NCI-H128 (cell line): ENCODE measurements around the gene TTLL10.

Experiments used
- DNase-seq: peaks from one replicate; lab custom pipeline; 2025; ENCODE audit not compliant: unreplicated experiment; lab: John Stamatoyannopoulos, UW

TTLL10 gene, protein sequence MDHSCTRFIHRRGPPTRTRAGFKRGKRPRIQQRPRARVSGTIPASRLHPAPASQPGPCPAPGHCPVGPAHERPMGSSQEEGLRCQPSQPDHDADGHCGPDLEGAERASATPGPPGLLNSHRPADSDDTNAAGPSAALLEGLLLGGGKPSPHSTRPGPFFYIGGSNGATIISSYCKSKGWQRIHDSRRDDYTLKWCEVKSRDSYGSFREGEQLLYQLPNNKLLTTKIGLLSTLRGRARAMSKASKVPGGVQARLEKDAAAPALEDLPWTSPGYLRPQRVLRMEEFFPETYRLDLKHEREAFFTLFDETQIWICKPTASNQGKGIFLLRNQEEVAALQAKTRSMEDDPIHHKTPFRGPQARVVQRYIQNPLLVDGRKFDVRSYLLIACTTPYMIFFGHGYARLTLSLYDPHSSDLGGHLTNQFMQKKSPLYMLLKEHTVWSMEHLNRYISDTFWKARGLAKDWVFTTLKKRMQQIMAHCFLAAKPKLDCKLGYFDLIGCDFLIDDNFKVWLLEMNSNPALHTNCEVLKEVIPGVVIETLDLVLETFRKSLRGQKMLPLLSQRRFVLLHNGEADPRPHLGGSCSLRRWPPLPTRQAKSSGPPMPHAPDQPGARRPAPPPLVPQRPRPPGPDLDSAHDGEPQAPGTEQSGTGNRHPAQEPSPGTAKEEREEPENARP

DNA sequence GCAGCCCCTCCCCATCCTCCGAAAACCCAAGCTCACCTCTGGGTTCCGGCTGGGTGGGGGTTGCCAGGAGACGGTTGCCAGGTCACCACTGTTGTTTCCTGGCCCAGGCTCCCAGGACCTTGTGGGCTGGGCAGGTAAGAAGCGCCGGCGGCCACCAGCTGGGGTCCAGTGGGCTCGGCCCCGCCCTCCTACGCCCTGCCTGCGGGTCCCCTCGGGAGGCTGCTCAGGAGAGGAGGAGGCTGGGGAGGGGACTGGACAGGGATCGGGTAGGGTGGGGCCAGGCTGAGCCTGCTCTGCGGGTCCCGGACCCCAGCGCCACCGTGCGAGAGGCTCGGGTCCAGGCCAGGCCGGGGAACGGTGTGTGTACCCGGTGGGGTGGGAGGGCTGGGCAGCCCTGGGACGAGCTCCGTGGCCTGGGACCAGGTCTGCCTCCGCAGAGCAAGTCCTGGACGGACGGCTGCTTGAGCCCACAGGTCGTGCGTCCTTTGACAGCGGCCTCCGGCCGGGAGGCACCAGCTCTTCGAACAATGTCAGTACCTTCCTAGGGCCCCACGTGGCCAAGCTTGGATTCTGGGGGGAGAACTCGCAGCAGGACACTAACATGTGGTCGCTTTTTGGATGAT, at the start of gene TTLL10:
TTLL10 (plus strand) TSS at position 88 of the 623 bp plus-strand sequence. CDS start 5,336 bp downstream, outside the sequence.
- no peak for DNase-seq

DNA sequence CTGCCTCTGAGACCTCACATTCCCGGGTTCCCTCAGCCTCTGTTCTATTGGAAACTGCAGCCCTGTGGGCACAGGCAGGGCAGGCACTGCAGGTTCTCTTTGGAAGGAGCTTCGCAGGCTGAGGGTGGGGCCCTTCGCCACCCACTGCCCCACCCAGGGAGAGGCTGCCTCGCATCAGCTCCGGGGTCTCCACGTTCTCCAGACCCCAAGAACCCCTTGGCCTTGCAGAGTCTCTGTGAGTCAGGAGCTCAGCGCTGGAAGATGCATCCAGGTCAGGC, 49.2 kb upstream of the TTLL10 start:
- no peak for DNase-seq

DNA sequence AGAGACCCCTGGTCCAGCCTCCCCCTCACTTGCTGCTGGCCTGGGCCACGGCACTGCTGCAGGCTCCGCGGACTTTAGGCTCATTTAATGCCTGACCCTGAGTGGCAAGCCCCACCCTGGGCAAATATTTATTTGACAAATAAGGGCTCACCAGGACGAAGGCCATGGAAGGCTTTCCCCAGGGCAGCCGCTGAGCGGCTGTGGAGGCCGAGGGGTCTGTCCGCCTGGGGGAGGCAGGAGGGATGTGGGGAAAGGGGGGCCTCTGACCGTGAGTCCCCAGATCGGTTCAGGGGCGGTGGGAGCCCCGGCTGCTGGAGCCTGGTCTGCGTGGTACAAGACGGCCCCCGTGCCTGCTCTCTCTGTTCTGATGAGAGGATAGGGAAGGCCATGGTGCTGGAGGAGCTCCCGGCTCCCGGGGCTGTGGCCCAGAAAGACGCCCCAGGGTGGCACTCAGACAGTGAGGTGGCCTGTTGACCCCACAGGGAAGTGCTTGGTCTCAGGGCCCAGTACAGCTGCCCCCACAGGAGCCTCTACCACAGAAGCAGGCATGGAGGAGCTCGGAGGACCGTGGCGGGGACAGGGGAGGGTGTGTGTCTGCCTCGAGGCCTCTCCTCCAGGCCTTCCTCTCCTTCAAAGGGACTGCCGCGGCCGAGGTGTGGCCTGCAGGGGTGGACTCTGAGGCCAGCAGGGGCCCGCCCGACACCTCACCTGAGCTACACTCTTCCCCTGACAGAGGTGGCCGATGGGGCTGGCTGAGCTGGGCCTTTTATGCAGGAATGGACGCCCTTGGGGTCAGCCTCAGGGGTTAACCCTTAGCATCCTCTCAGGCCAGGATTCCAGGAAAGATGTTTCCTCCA, 48.7 kb upstream of the TTLL10 start:
- no peak for DNase-seq

DNA sequence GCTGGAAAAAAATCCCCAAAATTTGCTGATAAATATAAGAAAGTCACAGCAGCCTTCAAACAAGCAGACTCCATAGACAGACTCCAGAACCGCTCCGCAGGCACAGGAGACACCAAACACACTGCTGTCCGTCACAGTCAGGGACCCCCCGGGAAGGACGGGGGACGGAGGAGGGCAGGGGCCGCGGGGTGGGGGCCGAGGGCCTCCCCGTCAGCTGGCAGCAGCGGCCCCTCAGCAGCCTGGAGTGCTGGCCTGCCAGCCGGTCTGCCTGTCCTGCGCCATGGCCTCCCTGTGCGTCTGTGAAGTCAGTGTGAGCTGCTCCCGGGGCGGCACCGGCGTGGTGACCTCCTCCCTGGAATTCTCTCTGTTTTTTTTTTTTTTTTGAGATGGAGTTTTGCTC, 47.7 kb upstream of the TTLL10 start:
- DNase-seq: no peak

DNA sequence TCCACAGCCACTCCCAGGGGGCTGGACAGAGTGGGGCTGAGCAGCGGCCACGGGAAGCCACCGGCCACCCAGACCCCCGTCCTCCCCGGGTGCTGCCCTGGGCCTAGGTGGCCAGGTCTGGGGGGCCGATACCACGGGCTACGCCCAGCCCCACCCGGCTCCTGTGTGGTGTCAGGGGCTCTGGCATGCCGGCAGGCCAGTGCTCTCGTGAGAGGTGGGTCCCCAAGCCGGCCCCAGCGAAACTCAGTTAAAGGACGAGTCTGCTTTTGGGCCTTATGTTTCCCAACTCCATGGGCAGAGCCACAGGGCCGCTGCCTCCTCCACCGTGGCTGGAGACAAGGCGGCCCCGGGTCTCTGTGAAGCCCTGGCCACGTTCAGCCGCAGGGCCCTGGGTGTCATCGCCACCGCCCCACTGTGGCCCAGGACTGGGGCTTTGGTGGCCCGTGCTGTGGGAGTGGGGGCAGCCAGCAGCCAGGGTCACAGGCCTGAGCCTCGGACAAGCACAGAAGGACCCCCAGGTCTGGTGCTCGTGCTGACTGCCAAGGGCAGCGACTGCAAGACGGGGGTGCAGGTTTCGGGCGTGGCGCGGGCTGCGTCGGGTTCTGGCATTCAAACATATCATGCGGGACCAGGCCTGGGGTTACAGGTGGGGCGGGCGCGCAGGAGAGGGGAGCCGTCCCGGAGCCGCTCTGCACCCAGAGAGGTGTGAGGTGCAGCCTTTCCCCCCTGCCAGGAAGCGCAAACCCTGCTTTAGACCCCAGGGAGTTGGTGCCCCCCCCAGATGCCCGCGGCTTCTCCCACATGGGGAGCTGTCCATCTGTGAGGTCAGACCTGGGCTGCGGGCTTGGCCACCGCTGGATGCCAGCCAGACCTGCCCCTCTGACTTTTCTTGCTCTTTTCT, 45.9 kb upstream of the TTLL10 start:
- DNase-seq: no peak

DNA sequence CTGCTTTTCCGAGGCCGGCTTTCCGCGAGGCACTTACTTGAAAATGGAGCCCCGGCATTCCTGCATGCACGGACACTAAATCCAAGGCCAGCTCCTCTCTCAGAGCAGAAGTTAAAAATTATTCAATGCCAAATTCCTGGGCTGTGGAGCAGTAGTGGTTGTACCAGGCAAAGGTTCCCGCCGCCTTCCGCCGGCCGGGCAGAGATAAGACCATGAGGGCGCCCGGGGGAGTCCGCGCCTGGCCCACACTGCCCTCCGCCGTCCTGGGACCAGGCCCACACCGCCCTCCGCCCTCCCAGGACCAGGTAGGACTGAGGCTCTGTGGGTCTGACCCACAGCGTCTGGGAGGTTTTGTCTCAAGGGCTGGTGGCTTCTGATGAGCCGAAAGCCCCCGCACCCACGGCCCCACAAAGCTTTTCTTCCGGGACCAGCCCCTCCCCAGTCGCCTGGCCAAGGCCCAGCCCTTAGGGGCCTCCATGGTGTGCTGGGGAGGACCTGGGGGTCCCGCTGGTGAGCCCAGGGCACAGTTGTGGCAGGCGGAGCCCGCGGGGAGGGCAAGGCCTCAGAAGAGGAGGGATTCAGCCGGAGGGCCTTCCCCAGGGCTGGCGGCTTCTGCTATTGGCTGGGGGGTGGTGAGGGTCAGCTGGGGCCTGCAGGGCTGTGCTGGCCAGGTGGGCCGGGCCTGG, 45.1 kb upstream of the TTLL10 start:
- no peak for DNase-seq

DNA sequence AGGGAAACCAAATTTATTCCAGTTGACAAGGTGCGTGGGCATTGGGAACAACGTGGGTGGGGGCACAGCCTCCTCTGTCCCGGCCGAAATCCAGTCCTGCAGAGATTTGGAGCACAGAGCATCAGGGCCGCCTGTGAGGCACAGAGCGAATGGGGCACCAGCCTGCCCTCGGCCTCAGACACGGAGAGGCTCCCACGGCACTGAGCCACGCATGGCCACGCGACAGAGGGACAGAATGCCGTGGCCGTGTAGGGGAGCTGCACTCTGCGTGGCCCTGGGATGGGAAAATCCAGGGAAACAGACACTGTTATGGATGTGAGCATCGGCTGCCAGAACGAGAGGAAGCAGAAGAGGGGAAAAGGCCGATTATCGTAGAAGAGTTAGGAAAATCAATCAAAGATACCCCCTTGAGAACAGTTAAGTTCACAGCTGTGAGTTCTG, 44.3 kb upstream of the TTLL10 start:
- no peak for DNase-seq

DNA sequence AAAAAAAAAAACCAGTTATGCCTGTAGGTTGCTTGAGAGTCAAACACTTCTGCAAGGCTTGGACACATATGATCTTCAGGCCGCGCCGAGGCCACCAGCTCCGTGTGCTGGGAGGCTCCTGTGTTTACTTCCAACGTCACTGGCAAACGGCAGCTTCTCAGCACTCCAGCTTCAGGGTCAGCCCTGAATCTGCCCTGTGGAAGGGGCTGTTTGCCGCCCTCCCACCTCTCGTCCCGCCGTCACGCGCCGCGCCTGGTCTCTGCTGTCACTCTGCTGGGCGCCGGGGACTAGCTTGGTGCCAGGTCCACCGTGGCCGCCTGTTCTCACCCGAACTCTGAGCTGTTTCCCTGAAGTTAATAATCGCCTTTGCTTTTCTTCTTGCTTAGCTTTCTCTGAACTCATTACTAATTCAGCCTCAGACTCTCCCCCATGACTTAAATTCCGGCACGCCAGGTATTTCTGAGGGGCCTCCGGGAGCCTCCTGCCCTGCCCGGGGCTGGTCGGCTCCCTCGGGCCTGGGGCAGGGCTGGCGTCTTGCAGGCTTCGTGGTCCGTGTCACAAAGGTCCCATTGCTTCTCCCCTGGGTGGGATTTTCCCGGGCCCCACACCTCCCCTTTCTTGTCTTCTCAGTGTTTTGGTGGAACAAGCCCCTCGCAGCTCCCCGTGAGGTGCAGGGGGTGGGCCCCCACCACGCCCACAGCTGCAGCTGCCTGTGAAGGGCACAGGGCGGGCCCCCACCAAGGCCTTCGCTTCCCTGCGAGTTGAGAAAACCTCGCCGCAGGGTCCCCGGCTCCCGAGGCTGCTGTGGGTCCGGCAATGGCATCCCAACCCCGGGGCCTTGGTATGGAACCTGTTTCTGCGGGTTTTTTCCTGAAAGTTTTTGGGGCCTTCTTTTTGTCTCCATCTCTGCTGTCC, 43.2 kb upstream of the TTLL10 start:
- no peak for DNase-seq

DNA sequence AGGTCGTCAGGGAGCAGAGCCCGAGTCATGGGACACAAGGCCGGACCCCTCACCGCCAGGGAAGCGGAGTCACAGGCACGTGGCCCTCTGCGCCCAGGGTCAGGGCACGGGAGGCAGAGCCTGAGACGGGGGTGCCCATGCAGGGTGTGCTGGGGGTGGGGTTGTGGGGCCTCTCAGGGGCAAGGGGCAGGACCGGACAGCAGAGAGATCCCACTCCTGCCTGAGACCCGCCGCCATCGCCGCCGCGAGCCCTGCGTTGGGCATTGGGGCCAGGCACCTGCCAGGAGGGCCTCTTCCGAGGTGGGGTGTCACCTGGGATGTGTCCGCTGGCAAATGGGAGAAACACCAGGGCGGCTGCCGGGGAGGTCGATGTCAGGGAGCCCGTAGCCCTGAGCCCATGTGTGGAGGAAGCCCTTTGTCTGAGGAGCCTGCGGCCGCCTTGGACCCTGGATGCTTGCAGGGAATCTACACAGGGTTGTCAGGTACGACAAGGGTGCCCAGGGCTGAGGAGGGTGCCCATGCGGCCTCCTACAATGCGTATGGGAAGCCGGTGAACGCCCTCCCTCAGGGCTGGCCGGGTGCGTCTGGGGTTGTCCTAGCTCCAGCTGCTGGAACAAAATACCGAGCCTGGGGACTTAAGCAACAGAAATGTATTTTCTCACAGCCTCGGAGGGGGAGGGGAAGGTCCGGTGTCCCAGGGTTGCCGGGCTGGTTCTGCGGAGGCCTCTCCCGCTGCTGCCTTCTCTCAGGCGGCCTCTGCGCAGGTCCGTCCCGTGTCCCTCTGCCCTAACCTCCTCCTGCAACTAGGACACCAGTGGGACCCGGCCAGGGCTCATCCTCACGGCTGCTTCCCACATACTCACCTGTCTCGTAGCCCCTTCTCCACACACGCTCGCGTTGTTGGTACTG, 41.4 kb upstream of the TTLL10 start:
- DNase-seq: no peak

DNA sequence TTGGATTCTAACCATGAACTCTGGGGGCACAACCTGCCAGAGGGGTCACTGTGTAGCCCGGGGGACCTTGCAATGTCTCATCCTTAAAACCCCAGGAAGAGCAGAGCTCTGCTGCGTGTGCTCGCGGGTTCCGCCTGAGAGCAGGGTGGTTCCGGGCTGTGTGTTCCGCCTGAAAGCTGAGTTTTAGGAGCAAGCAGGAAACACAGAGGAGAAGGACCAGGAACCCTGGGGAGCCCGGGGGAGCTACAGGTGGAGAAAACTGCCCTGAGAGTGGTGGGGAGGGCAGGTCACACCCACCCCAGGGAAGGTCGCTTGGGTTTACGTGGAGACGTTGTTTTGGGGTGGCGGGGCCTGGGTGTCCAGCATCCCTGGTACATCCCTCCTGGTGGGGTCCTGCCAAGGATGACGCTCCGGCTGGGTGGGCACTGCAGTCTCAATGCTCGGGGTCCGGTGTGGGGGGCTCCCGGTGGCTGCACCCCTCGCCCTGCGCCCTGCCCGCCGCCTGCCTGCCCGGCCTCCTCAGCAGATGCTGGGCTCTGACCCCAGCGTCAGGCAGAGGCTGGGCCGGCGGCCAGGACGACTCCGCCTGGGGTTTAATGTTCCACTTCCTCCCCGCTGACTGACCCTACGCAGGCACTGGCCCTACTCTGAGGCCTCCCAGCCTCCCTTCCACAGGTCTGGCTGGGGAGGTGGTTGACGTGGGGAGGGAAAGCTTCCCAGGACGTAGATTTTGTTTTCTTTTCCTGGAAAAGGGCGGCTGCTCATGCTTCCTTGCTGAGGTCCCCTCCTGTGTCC, 40.5 kb upstream of the TTLL10 start:
- DNase-seq: no peak

DNA sequence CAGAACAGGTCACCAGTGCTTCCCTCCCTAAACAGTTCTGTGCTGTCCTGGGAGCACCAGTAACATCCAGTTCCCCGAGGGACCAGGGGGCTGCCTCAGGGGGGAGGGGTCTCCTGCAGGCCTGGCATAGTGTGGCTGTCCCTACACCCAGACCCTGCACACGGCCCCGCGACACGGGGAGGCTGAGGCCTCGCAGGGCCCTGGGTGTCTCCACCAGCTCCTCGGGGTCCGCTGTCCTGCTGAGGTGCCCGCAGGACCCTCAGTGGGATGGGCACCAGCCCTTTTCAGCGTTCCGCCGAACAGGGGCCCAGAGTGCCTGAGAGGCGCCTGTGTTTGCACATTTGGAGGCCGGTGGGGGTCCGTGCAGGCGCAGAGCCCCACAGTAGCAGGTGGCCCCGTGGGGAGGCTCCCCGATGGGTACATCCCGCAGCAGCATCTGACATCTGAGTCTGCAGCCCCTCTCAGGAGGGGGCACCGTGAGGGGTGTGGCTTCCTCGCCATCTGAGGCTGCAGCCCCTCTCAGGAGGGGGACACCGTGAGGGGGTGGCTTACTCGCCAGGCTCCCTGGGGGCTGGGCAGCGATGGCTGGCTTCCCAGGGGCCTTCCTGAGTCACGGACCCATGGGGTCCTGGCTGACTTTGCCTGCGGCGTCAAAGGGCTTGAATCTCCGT, 39.2 kb upstream of the TTLL10 start:
- no peak for DNase-seq

DNA sequence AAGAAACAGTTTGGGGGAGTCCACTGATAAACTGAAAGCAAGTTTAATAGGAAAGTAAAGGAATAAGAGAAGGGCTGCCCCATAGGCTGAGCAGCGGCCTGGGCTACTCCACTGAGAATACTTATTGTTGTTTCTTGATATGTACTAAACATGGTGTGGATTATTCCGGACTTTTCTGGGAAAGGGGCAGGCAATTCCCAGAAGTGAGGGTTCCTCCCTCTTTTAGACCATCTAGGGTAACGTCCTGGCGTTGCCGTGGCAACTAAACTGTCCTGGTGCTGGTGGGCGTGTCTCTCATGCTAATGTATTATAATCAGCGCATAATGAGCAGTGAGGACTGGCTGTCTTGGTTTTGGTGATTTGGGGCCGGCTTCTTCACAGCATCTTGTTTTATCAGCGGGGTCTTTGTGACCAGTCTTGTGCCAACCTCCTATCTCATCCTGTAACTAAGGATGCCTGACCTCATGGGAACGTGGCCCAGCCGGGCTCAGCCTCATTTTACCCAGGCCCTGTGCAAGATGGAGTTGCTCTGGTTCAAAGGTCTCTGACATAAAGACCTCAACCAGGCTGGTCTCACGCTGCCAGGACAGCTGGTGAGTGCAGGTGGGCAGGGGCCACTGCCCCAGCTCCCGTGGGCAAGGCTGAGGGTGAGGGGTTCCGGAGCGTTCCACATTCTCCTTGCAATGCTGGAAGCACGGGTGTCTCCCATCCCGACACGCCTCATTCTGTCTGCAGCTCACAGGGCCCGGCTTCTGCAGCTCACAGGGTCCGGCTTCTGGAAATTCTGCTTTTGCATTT, 38.1 kb upstream of the TTLL10 start:
- DNase-seq: no peak

DNA sequence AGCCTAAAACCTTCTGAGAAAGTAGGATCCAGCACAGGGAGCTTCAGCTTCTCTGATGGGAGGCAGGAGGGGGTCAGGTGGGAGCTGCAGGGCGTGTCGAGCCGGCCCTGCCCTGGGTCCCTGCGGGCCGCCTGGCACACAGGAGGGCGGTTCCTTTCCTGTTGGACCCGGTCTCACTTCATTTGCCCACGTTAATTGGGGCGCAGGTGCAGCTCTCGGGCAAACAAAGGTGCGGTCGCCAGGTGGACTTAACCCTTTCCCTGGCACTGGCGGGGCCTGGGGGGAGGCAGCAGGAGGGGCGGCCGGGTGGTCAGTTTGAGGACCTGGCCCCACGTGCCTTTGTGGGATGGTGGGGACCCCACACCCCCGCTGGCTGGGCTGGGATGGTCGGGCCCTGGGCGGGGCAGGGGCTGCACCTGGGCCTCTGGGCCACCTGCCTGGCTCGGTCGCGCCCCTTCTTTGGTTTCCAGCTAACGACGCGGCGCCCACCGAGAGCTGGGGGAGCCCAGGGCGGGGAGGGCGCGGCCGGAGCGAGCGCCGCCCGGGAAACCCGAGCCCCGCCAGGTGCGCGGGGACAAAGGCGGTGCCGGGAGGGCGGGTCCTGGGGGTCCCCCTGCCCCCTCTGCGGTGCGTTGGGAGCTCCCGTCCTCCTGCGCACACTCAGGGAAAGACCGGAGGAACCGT, 37.0 kb upstream of the TTLL10 start:
- DNase-seq: peak; percentile 84

DNA sequence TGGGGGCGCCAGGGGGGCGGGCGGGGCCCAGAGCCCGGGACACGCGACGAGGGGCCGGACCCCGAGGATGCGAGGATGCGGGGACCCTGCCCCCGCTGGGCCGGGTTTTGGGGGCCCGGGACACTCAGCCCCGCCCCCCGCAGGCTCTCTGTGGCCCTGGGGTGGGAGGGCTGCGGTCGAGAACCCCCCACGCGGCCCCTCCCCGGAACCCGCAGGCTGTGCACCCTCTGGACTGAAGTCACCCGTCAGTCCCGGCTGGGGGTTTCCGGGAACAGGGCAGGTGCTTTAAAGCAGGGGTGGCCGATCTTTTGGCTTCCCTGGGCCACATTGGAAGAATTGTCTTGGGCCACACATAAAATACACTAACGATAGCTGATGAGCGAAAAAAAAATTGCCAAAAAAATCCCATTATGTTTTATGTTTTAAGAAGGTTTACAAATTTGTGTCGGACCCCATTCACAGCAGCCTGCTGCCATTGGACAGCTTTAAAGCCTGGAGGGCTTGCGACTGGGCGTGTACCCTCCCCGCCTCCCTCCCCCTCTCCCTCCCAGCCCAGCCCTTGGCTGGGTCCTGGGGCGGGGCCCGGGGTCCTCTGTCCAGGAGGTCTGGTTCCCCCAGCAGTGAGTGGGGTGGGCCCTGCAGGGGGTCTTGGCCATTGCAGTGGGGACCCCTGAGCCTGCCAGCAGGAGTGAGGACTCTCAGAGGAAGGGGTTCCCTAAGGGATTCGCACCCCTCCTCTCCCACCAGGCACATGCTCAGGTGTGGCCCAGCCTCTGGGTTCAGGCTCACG, 36.2 kb upstream of the TTLL10 start:
- DNase-seq: no peak
